Measurements from ENCODE around the gene SH2D1B. TPM values are rescaled to one million over a fixed set of nuclear protein-coding genes. Genes with fewer than 3 reads are reported as not detected.

SH2D1B gene
- total and polyA plus RNA-seq, 10 of the 15 experiments (the other 5 are each of a cell fraction or from before 2014, with no cell fraction given): 0.18 TPM; not detected in 9

GRCh38 chr1:162416909-162417308 is 5.0 kb upstream of the SH2D1B start:
- H3K9ac ChIP-seq (ENCODE audit: control insufficient read depth, insufficient read depth, low read length): no peak overlapping the region
- intact Hi-C loops (cut with micrococcal nuclease; ENCODE audit: unreplicated experiment) (no loop called here), in situ Hi-C loops (cut with MboI) (no loop called here)
- no peak for DNase-seq (ENCODE audit: low read depth, low spot score)
- 59% methylated on average over 2 of the region's 2 CpGs for WGBS (ENCODE audit: insufficient coverage, insufficient replicate concordance, low lambda C conversion rate, missing lambda C conversion rate)
- no peak for ATAC-seq
- ChIA-PET POLR2A (no interaction called here), SMC1A (ENCODE audit: uncharacterized antibody, unreplicated experiment) (no interaction called here), RAD21 (ENCODE audit: unreplicated experiment) (no interaction called here), CTCF (no interaction called here)
- H3K27me3 ChIP-seq (replicated peaks in 1 of 2; ENCODE audit: control insufficient read depth in 2 of 2, insufficient read depth in 2 of 2, low read length in 1 of 2): no peaks in the 10 kb centered on the region
- H3K36me3 ChIP-seq (ENCODE audit: control insufficient read depth in 2 of 2, insufficient read depth in 2 of 2, low read length in 1 of 2): no peaks in the 10 kb centered on the region
- TF ChIP-seq IKZF1 (conservative IDR thresholded peaks at IDR 0.05) (no peak), ZNF384 (IDR thresholded peaks at IDR 0.05; ENCODE audit: borderline replicate concordance, low read depth, low read length) (no peak), E4F1 (IDR thresholded peaks at IDR 0.05; ENCODE audit: borderline replicate concordance, partially characterized antibody) (no peak)
- BruUV-seq (replicated peaks): no TSS peak
- H3K4me2 ChIP-seq (ENCODE audit: control insufficient read depth, insufficient read depth): no peak overlapping the region
- no peak for FAIRE-seq
- H3K4me1 ChIP-seq (ENCODE audit: control insufficient read depth, insufficient read depth, low read length): no peaks in the 10 kb centered on the region
- no peak overlapping the region for H3K4me3 ChIP-seq
- no peaks in the 10 kb centered on the region for H4K20me1 ChIP-seq (ENCODE audit: control insufficient read depth, insufficient read depth)
- no peak overlapping the region for H2AFZ ChIP-seq (ENCODE audit: control insufficient read depth, low read depth, low read length)
- no peak overlapping the region for H3K27ac ChIP-seq (ENCODE audit: control insufficient read depth, insufficient read depth)
- no peaks in the 10 kb centered on the region; the same call in 1 of the 3 replicates for H3K9me3 ChIP-seq (replicated peaks; ENCODE audit: control insufficient read depth, insufficient read depth, low read length)
- H3K79me2 ChIP-seq (ENCODE audit: control insufficient read depth, insufficient read depth, low read length): no peaks in the 10 kb centered on the region

DNA sequence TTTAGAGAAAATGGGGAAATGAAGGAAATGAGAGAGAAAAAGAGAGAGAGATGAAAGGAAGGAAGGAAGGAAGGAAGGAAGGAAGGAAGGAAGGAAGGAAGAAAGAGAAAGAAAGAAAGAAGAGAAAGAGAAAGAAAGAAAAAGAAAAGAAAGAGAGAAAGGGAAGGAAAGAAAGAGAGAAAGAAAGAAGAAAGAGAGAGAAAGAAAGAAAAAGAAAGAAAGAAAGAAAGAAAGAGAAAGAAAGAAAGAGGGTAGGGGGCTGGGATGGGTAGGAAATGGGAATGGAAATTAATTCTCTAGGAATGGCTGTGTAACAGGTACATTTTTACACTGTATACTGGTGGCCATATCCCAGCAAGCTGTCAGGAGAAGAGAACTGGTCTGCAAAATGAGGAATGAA is 4.3 kb upstream of the SH2D1B start:
- ChIA-PET RAD21 (ENCODE audit: unreplicated experiment) (no interaction called here), CTCF (interaction anchor here (0.5 kb wide), 1 partner anchor 92 kb away, joined by 3 read pairs; no protein-coding TSS in a partner anchor), POLR2A (interaction anchor here (0.6 kb wide), 1 partner anchor 80 kb away, joined by 3 read pairs; no protein-coding TSS in a partner anchor), SMC1A (ENCODE audit: uncharacterized antibody, unreplicated experiment) (no interaction called here)
- no peak overlapping the region for H3K4me2 ChIP-seq (ENCODE audit: control insufficient read depth, insufficient read depth)
- H4K20me1 ChIP-seq (ENCODE audit: control insufficient read depth, insufficient read depth): no peaks in the 10 kb centered on the region
- no peak overlapping the region for H3K9ac ChIP-seq (ENCODE audit: control insufficient read depth, insufficient read depth, low read length)
- intact Hi-C loops (cut with micrococcal nuclease; ENCODE audit: unreplicated experiment): no loop called here
- H3K4me1 ChIP-seq (ENCODE audit: control insufficient read depth, insufficient read depth, low read length): no peaks in the 10 kb centered on the region
- no peaks in the 10 kb centered on the region; the same call in 1 of the 3 replicates for H3K9me3 ChIP-seq (replicated peaks; ENCODE audit: control insufficient read depth, insufficient read depth, low read length)
- DNase-seq (ENCODE audit: low read depth, low spot score): no peak
- no peak for FAIRE-seq
- TF ChIP-seq E2F8 (IDR thresholded peaks at IDR 0.05; ENCODE audit: low read depth, partially characterized antibody) (no peak), WRNIP1 (IDR thresholded peaks at IDR 0.05; ENCODE audit: borderline replicate concordance, low read depth, low read length) (no peak), RBBP5 (conservative IDR thresholded peaks at IDR 0.05) (no peak)
- TF ChIP-seq, protein P1, sequence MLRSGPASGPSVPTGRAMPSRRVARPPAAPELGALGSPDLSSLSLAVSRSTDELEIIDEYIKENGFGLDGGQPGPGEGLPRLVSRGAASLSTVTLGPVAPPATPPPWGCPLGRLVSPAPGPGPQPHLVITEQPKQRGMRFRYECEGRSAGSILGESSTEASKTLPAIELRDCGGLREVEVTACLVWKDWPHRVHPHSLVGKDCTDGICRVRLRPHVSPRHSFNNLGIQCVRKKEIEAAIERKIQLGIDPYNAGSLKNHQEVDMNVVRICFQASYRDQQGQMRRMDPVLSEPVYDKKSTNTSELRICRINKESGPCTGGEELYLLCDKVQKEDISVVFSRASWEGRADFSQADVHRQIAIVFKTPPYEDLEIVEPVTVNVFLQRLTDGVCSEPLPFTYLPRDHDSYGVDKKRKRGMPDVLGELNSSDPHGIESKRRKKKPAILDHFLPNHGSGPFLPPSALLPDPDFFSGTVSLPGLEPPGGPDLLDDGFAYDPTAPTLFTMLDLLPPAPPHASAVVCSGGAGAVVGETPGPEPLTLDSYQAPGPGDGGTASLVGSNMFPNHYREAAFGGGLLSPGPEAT (IDR thresholded peaks at IDR 0.05; ENCODE audit: low read depth): no peak
- no TSS peak for BruUV-seq (replicated peaks)
- H3K27me3 ChIP-seq (replicated peaks in 1 of 2; ENCODE audit: control insufficient read depth in 2 of 2, insufficient read depth in 2 of 2, low read length in 1 of 2): no peaks in the 10 kb centered on the region
- H3K79me2 ChIP-seq (ENCODE audit: control insufficient read depth, insufficient read depth, low read length): no peaks in the 10 kb centered on the region
- in situ Hi-C loops (cut with MboI): no loop called here
- no peaks in the 10 kb centered on the region for H3K36me3 ChIP-seq (ENCODE audit: control insufficient read depth in 2 of 2, insufficient read depth in 2 of 2, low read length in 1 of 2)
- no peak for ATAC-seq
- H3K27ac ChIP-seq (ENCODE audit: control insufficient read depth, insufficient read depth): no peak overlapping the region
- H3K4me3 ChIP-seq: no peak overlapping the region
- no peak overlapping the region for H2AFZ ChIP-seq (ENCODE audit: control insufficient read depth, low read depth, low read length)
